Endothelial cell of umbilical vein (primary cell): Measurements from ENCODE around the gene C3orf20. TPM values are rescaled to one million over a fixed set of nuclear protein-coding genes. Genes with fewer than 3 reads are reported as not detected.

ENCODE experiments used
- BruUV-seq: library from RNA; stranded (reverse); fragments of 400-500 nt; replicated peaks from 2 replicates; lab custom pipeline; 2021; lab: Mats Ljungman, UMichigan
- CTCF ChIA-PET: fragments of 300-600, 350-600 bp; sonication (Branson Sonifier 250); formaldehyde crosslinking; loops from one replicate; lab custom pipeline; 2021; ENCODE audit warnings: antibody characterized with exemption, inconsistent platforms; lab: Charles Lee
- POLR2A ChIA-PET: fragments of 300-600, 350-600 bp; sonication (Branson Sonifier 250); formaldehyde crosslinking; loops from one replicate; lab custom pipeline; 2021; ENCODE audit warnings: antibody characterized with exemption, inconsistent platforms; lab: Charles Lee
- DNase-seq: peaks from one replicate; pipeline ENCODE4 v3.0.0-alpha.2; 2011; ENCODE audit warnings: low read depth, low spot score
- FAIRE-seq: peaks from 2 replicates; lab custom pipeline; 2011; peaks lifted over from hg19 to GRCh38; lab: Jason Lieb, UNC
- H2AFZ ChIP-seq: 2 replicates; pipeline ENCODE4 v1.6.0; 2012; ENCODE audit warnings: low read depth, low read length, control low read depth, inconsistent platforms
- H3K27ac ChIP-seq: 2 replicates; pipeline ENCODE4 v1.5.1; 2011; ENCODE audit warnings: low read depth, mild to moderate bottlenecking, control low read depth, low read length, moderate library complexity; ENCODE audit not compliant: insufficient read depth
- H3K27me3 ChIP-seq, 2 experiments: 2 replicates each; pipeline versions ENCODE4 v1.6.0 to v1.6.1; 2011; ENCODE audit warnings: low read length in 2 of 2, mixed read lengths in 1 of 2; ENCODE audit not compliant: control insufficient read depth in 2 of 2, insufficient read depth in 2 of 2
- H3K36me3 ChIP-seq, 2 experiments: 2 replicates in 1 of 2; 3 replicates in 1 of 2; pipeline ENCODE4 v1.5.1; 2011; ENCODE audit warnings: low read length in 2 of 2, mild to moderate bottlenecking in 1 of 2, moderate library complexity in 1 of 2; ENCODE audit not compliant: control insufficient read depth in 2 of 2, insufficient read depth in 2 of 2; ENCODE audit errors: extremely low read depth in 1 of 2
- H3K4me1 ChIP-seq: 3 replicates; pipeline ENCODE4 v1.5.1; 2011; ENCODE audit warnings: mild to moderate bottlenecking, low read length; ENCODE audit not compliant: control insufficient read depth, insufficient read depth; ENCODE audit errors: extremely low read depth
- H3K4me2 ChIP-seq: 2 replicates; pipeline ENCODE4 v1.6.1; 2011; ENCODE audit warnings: low read length, control low read depth, mixed read lengths; ENCODE audit not compliant: insufficient read depth
- H3K4me3 ChIP-seq, 3 experiments: fragments of 200-600 bp in 1 of 3; sonication (generic), shearing (Covaris generic) in 1 of 3; replicated peaks in 1 of 3; 2 replicates each; pipeline ENCODE4 v1.5.1; 2011 to 2016; ENCODE audit warnings: control low read depth in 3 of 3, low read length in 3 of 3, mild to moderate bottlenecking in 2 of 3, inconsistent platforms in 1 of 3, low read depth in 1 of 3, moderate library complexity in 1 of 3; ENCODE audit not compliant: insufficient read depth in 1 of 3
- H3K79me2 ChIP-seq: 2 replicates; pipeline ENCODE4 v1.6.0; 2012; ENCODE audit warnings: low read length, inconsistent platforms; ENCODE audit not compliant: control insufficient read depth, insufficient read depth
- H3K9ac ChIP-seq: replicated peaks from 2 replicates; pipeline ENCODE3; 2011; ENCODE audit warnings: low read length, control low read depth; ENCODE audit not compliant: insufficient read depth; ENCODE audit errors: extremely low read depth
- H3K9me1 ChIP-seq: replicated peaks from 3 replicates; pipeline ENCODE4 v1.6.0; 2011; ENCODE audit warnings: mild to moderate bottlenecking, low read length; ENCODE audit not compliant: control insufficient read depth, insufficient read depth; ENCODE audit errors: extremely low read depth
- H3K9me3 ChIP-seq: replicated peaks from 2 replicates; pipeline ENCODE4 v1.5.1; 2012; ENCODE audit warnings: low read length, inconsistent platforms; ENCODE audit not compliant: control insufficient read depth, insufficient read depth
- H4K20me1 ChIP-seq: replicated peaks from 2 replicates; pipeline ENCODE3; 2011; ENCODE audit warnings: mild to moderate bottlenecking, low read length; ENCODE audit not compliant: control insufficient read depth, insufficient read depth; ENCODE audit errors: extremely low read depth
- CTCF ChIP-seq, 2 donors: IDR thresholded peaks; 1 replicate in 1 of 2; 2 replicates in 1 of 2; pipeline ENCODE4 v1.5.1; 2011; ENCODE audit warnings: low read length in 2 of 2, mild to moderate bottlenecking in 2 of 2, moderate library complexity in 2 of 2, control low read depth in 1 of 2, inconsistent platforms in 1 of 2, low read depth in 1 of 2; ENCODE audit not compliant: insufficient read depth in 1 of 2; ENCODE audit errors: extremely low read depth in 1 of 2
- EZH2 ChIP-seq: IDR thresholded peaks from 2 replicates; pipeline ENCODE4 v1.6.1; 2012; ENCODE audit warnings: borderline replicate concordance, low read depth, mild to moderate bottlenecking, moderate library complexity, low read length, inconsistent platforms; ENCODE audit not compliant: severe bottlenecking
- FOS ChIP-seq: IDR thresholded peaks from 2 replicates; pipeline ENCODE4 v1.6.1; 2011; ENCODE audit warnings: mild to moderate bottlenecking, low read length, moderate library complexity, borderline replicate concordance; ENCODE audit not compliant: insufficient read depth
- GATA2 ChIP-seq: IDR thresholded peaks from 2 replicates; pipeline ENCODE4 v1.7.0; 2011; ENCODE audit warnings: low read depth, mild to moderate bottlenecking, moderate library complexity, mixed read lengths, low read length; ENCODE audit not compliant: insufficient read length, insufficient read depth
- JUN ChIP-seq: IDR thresholded peaks from 2 replicates; pipeline ENCODE4 v1.6.1; 2011; ENCODE audit warnings: borderline replicate concordance, low read depth; ENCODE audit not compliant: insufficient read length, insufficient read depth
- MYC ChIP-seq: IDR thresholded peaks from one replicate; pipeline ENCODE4 v1.6.1; 2011; ENCODE audit warnings: mild to moderate bottlenecking, low read depth, low read length
- POLR2A ChIP-seq: IDR thresholded peaks from 2 replicates; pipeline ENCODE4 v1.6.1; 2012; ENCODE audit warnings: low read depth, mild to moderate bottlenecking, control low read depth, low read length
- POLR2AphosphoS5 ChIP-seq: IDR thresholded peaks from 2 replicates; pipeline ENCODE4 v1.6.1; 2012; ENCODE audit warnings: low read depth, mild to moderate bottlenecking, control low read depth, low read length, moderate library complexity; ENCODE audit not compliant: insufficient read depth
- dilution Hi-C: fragments of 300-500 bp; cut with MboI; formaldehyde crosslinking; loops from one replicate; pipeline ENCODE4 v1.15.0; 2019; ENCODE audit warnings: low sequenced_read_pairs; ENCODE audit not compliant: extremely low pct_ligation_motif_present
- intact Hi-C: fragments of 100-400 bp; cut with micrococcal nuclease; formaldehyde crosslinking; loops from one replicate; pipeline ENCODE4 v1.10.0; 2022
- polyA plus RNA-seq, 4 experiments: library from polyadenylated mRNA; depleted of rRNA in 3 of 4; stranded (reverse) in 3 of 4; unstranded in 1 of 4; fragments of >200 nt; gene quantifications; 2 replicates each; pipeline versions ENCODE4 v1.2.1 to v1.2.3, GENCODE V29; 2011 to 2012; ENCODE audit warnings: missing spikeins in 1 of 4
- total RNA-seq: library from RNA; stranded (reverse); gene quantifications from 2 replicates; pipeline ENCODE4 v1.2.3, GENCODE V29; 2021
- TF ChIP-seq, protein P1 (sequence below): IDR thresholded peaks from 2 replicates; pipeline ENCODE4 v1.6.1; 2011; ENCODE audit not compliant: insufficient read depth, insufficient read length

Gene C3orf20
- total and polyA plus RNA-seq, 2 donors (not counting 3 experiments of a cell fraction or from before 2014, with no cell fraction given) = not detected

- Histone ChIP-seq H3K9me1 (no peaks in the 10 kb centered on the region), H2AFZ (no peak overlapping the region), H3K4me2 (no peak overlapping the region), H4K20me1 (no peaks in the 10 kb centered on the region), H3K4me3 (no peak overlapping the region), H3K9ac (no peak overlapping the region), H3K9me3 (no peaks in the 10 kb centered on the region), H3K27me3 (peaks cover 0 to 4% of the 10 kb centered on the region in 2 experiments), H3K27ac (no peak overlapping the region), H3K4me1 (no peaks in the 10 kb centered on the region), H3K79me2 (no peaks in the 10 kb centered on the region), H3K36me3 (no peaks in the 10 kb centered on the region)
- dilution Hi-C loops = no loop called here
- ChIA-PET POLR2A (no interaction called here), CTCF (no interaction called here)
- no TSS peak for BruUV-seq
- DNase-seq = no peak
- TF ChIP-seq, protein P1, sequence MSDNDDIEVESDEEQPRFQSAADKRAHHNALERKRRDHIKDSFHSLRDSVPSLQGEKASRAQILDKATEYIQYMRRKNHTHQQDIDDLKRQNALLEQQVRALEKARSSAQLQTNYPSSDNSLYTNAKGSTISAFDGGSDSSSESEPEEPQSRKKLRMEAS = no peak
- TF ChIP-seq POLR2A = no peak
- no peak for TF ChIP-seq JUN
- no peak for TF ChIP-seq EZH2
- no peak for TF ChIP-seq CTCF (IDR thresholded peaks at IDR 0.05; ENCODE audit: extremely low read depth in 1 of 2, insufficient read depth in 1 of 2, low read depth in 1 of 2, low read length in 2 of 2)
- TF ChIP-seq MYC = no peak
- TF ChIP-seq FOS = no peak
- no peak for TF ChIP-seq GATA2
- TF ChIP-seq POLR2AphosphoS5 = no peak
- intact Hi-C loops = no loop called here
- FAIRE-seq = no peak
These were observed 53.2 kb downstream of the C3orf20 start for GRCh38 chr3:14728113-14728512.
